Pulmonary artery endothelial cell (primary cell): ENCODE results near the gene EXOC3L2. TPM values are rescaled to one million over a fixed set of nuclear protein-coding genes. Genes with fewer than 3 reads are reported as not detected.

ENCODE experiments used
- DNase-seq: peaks from one replicate; pipeline ENCODE4 v3.0.0-alpha.2; 2011; ENCODE audit warnings: low read depth, low spot score
- total RNA-seq: library from RNA; depleted of rRNA; stranded (reverse); fragments of >200 nt; gene quantifications from 2 replicates; pipeline ENCODE4 v1.2.3, GENCODE V29; 2014

Gene EXOC3L2
- total RNA-seq, 1 donor from 2014 or later, result 1.6 TPM

GRCh38 chr19:45180936-45181335 is 64.3 kb downstream of the EXOC3L2 start:
- no peak for DNase-seq

- no peak for DNase-seq
Observed at GRCh38 chr19:45179892-45180370, 65.3 kb downstream of the EXOC3L2 start.

- DNase-seq, result no peak
Observed at GRCh38 chr19:45179072-45179891, 65.9 kb downstream of the EXOC3L2 start.

GRCh38 chr19:45178262-45179071 is 66.7 kb downstream of the EXOC3L2 start, which contains the start of gene BLOC1S3:
TSS of gene BLOC1S3 (plus strand) at chr19:45178784. CDS start at chr19:45179297, 513 bp downstream.
- DNase-seq, result peak; percentile 100

GRCh38 chr19:45177817-45178261 is 67.4 kb downstream of the EXOC3L2 start, which contains the start of gene TRAPPC6A:
TSS of gene TRAPPC6A (minus strand) at chr19:45178237. CDS start at chr19:45178218, 19 bp downstream.
- DNase-seq, result no peak

GRCh38 chr19:45175515-45176345 is 69.5 kb downstream of the EXOC3L2 start:
- DNase-seq, result no peak

- no peak for DNase-seq
Observed at GRCh38 chr19:45173816-45174215, 71.4 kb downstream of the EXOC3L2 start.

GRCh38 chr19:45172611-45173208 is 72.5 kb downstream of the EXOC3L2 start:
- DNase-seq, result no peak

GRCh38 chr19:45172173-45172572 is 73.0 kb downstream of the EXOC3L2 start:
- DNase-seq, result no peak

GRCh38 chr19:45171211-45171623 is 74.0 kb downstream of the EXOC3L2 start:
- peak; percentile 72 for DNase-seq

GRCh38 chr19:45170146-45171106 is 74.8 kb downstream of the EXOC3L2 start:
- no peak for DNase-seq

- DNase-seq, result no peak
Observed at GRCh38 chr19:45169602-45170001, 75.6 kb downstream of the EXOC3L2 start.

- DNase-seq, result no peak
Observed at GRCh38 chr19:45168767-45169351, 76.3 kb downstream of the EXOC3L2 start.

GRCh38 chr19:45166723-45167252 is 78.4 kb downstream of the EXOC3L2 start:
- DNase-seq, result no peak

GRCh38 chr19:45164577-45165335 is 80.5 kb downstream of the EXOC3L2 start:
- no peak for DNase-seq

- DNase-seq, result no peak
Observed at GRCh38 chr19:45163751-45164460, 81.3 kb downstream of the EXOC3L2 start.

GRCh38 chr19:45163156-45163555 is 82.1 kb downstream of the EXOC3L2 start:
- no peak for DNase-seq
